K562 (cell line): ENCODE measurements around the gene ZNF554. TPM values are rescaled to one million over a fixed set of nuclear protein-coding genes. Genes with fewer than 3 reads are reported as not detected.
A peak's percentile ranks its signal among the peaks of the same experiment; 100 is the strongest.

Source experiments
- ARHGAP35 ChIP-seq: fragments of 450-650 bp; IDR thresholded peaks from 2 replicates; pipeline ENCODE4 v1.6.1; 2018; ENCODE audit not compliant: partially characterized antibody
- ATF1 ChIP-seq, 2 experiments: fragments of 450-650 bp in 1 of 2; IDR thresholded peaks; 2 replicates each; pipeline ENCODE4 v1.6.1; 2016; ENCODE audit warnings: missing compliant biosample characterization in 1 of 2, missing genetic modification characterization in 1 of 2
- C11orf30 ChIP-seq: fragments of 450-650 bp; IDR thresholded peaks from 2 replicates; pipeline ENCODE4 v1.6.1; 2016; ENCODE audit warnings: low read depth, mild to moderate bottlenecking
- CREBBP ChIP-seq: IDR thresholded peaks from one replicate; pipeline ENCODE4 v1.6.1; 2012; ENCODE audit warnings: low read depth, mild to moderate bottlenecking, control low read depth, inconsistent platforms, low read length
- CREM ChIP-seq: IDR thresholded peaks from 2 replicates; pipeline ENCODE4 v1.6.1; 2014; ENCODE audit warnings: antibody characterized with exemption, low read depth
- DDX20 ChIP-seq: fragments of 450-650 bp; IDR thresholded peaks from 2 replicates; pipeline ENCODE4 v1.6.1; 2016; ENCODE audit warnings: missing genetic modification characterization, low read depth, mild to moderate bottlenecking, missing compliant biosample characterization, moderate library complexity
- EP400 ChIP-seq: fragments of 450-650 bp; IDR thresholded peaks from 2 replicates; pipeline ENCODE4 v1.6.1; 2017; ENCODE audit warnings: antibody characterized with exemption, mild to moderate bottlenecking, moderate library complexity
- FOXA1 ChIP-seq: fragments of 450-650 bp; IDR thresholded peaks from 2 replicates; pipeline ENCODE4 v1.6.1; 2016; ENCODE audit warnings: mild to moderate bottlenecking, borderline replicate concordance
- GATAD2A ChIP-seq: fragments of 450-650 bp; IDR thresholded peaks from 2 replicates; pipeline ENCODE4 v1.6.1; 2017
- HLTF ChIP-seq: fragments of 450-650 bp; IDR thresholded peaks from 2 replicates; pipeline ENCODE4 v1.6.1; 2016
- KDM2B ChIP-seq: fragments of 250-450 bp; sonication (Bioruptor Pico); IDR thresholded peaks from 2 replicates; pipeline ENCODE4 v1.8.0; 2021; ENCODE audit warnings: mild to moderate bottlenecking, moderate library complexity
- KDM5B ChIP-seq: fragments of 200-600 bp; sonication (generic); IDR thresholded peaks from 2 replicates; pipeline ENCODE4 v1.6.1; 2012; ENCODE audit warnings: low read depth, mild to moderate bottlenecking, moderate library complexity, low read length, control low read depth, inconsistent platforms; ENCODE audit not compliant: insufficient replicate concordance
- MEF2D ChIP-seq: conservative IDR thresholded peaks from 2 replicates; pipeline ENCODE4 v1.6.1; 2016; ENCODE audit warnings: low read depth, missing genetic modification characterization, missing compliant biosample characterization
- MTA1 ChIP-seq: fragments of 450-650 bp; IDR thresholded peaks from 2 replicates; pipeline ENCODE4 v1.6.1; 2017; ENCODE audit warnings: borderline replicate concordance
- NONO ChIP-seq, 2 experiments: fragments of 200-400 bp in 1 of 2; fragments of 450-650 bp in 1 of 2; formaldehyde crosslinking in 1 of 2; IDR thresholded peaks; 2 replicates each; pipeline ENCODE4 v1.6.1; 2017; ENCODE audit warnings: low read depth in 2 of 2, mild to moderate bottlenecking in 2 of 2, moderate library complexity in 2 of 2, low read length in 1 of 2
- NR2C1 ChIP-seq, 2 experiments: fragments of 450-650 bp; IDR thresholded peaks; 2 replicates each; pipeline ENCODE4 v1.6.1; 2017; ENCODE audit warnings: mild to moderate bottlenecking in 2 of 2, antibody characterized with exemption in 1 of 2, inconsistent platforms in 1 of 2, missing compliant biosample characterization in 1 of 2, missing genetic modification characterization in 1 of 2
- POLR2AphosphoS5 ChIP-seq: IDR thresholded peaks from 2 replicates; pipeline ENCODE4 v1.6.1; 2011; ENCODE audit warnings: mild to moderate bottlenecking, low read depth, low read length, moderate library complexity; ENCODE audit not compliant: control insufficient read depth, insufficient read depth
- SETDB1 ChIP-seq: IDR thresholded peaks from one replicate; pipeline ENCODE4 v1.6.1; 2012; ENCODE audit warnings: low read length, control low read depth, inconsistent platforms
- SMAD4 ChIP-seq: fragments of 250-450 bp; sonication (Bioruptor Pico); conservative IDR thresholded peaks from 2 replicates; pipeline ENCODE4 v1.8.0; 2021; ENCODE audit warnings: inconsistent platforms, mild to moderate bottlenecking, moderate library complexity
- SMARCE1 ChIP-seq: fragments of 450-650 bp; IDR thresholded peaks from 2 replicates; pipeline ENCODE4 v1.7.1; 2016; ENCODE audit warnings: mild to moderate bottlenecking
- STAG1 ChIP-seq: sonication (generic); formaldehyde crosslinking; IDR thresholded peaks from 2 replicates; pipeline ENCODE4 v1.5.0; 2020; ENCODE audit warnings: missing genetic modification reagents, borderline replicate concordance
- TBL1XR1 ChIP-seq, 2 experiments: IDR thresholded peaks; 2 replicates each; pipeline ENCODE4 v1.6.1; 2012; ENCODE audit warnings: improper control_type of control experiment in 2 of 2, low read length in 2 of 2, mild to moderate bottlenecking in 1 of 2
- TEAD1 ChIP-seq, 2 experiments: fragments of 450-650 bp in 1 of 2; sonication (generic) in 1 of 2; formaldehyde crosslinking; IDR thresholded peaks; 2 replicates each; pipeline versions ENCODE4 v1.4.0 to v1.8.0; 2020 to 2022; ENCODE audit warnings: mild to moderate bottlenecking in 2 of 2, missing genetic modification reagents in 1 of 2
- ZNF121 ChIP-seq: sonication (generic); formaldehyde crosslinking; conservative IDR thresholded peaks from 2 replicates; pipeline ENCODE4 v1.8.0; 2022; ENCODE audit warnings: missing genetic modification reagents
- polyA plus RNA-seq, 8 experiments: library from polyadenylated mRNA; depleted of rRNA in 4 of 8; stranded (reverse) in 5 of 8; unstranded in 3 of 8; fragments of >200 nt; fragmentation: Nextera tagmentation in 2 of 8; fragmentation: Illumina TruSeq in 1 of 8; extraction: Ambion mirVana in 2 of 8; extraction: Trizol in 1 of 8; gene quantifications; 2 replicates each; pipeline versions ENCODE4 v1.2.1 to v1.2.3, GENCODE V29; 2011 to 2014; ENCODE audit warnings: inconsistent platforms in 1 of 8, missing spikeins in 1 of 8
- total RNA-seq, 7 experiments: library from RNA; depleted of rRNA in 6 of 7; stranded (reverse); fragments of >200 nt in 6 of 7; fragmentation: Illumina TruSeq in 2 of 7; extraction: Trizol in 2 of 7; gene quantifications; 2 replicates each; pipeline versions ENCODE4 v1.2.1 to v1.2.3, GENCODE V29; 2011 to 2021; ENCODE audit warnings: low replicate concordance in 1 of 7
- TF ChIP-seq, protein P1 (sequence below): fragments of 250-450 bp; sonication (Bioruptor Pico); IDR thresholded peaks from 2 replicates; pipeline ENCODE4 v1.5.0; 2021
- TF ChIP-seq, protein P2 (sequence below): fragments of 450-650 bp; formaldehyde crosslinking; IDR thresholded peaks from 2 replicates; pipeline ENCODE4 v1.4.0; 2020; ENCODE audit warnings: mild to moderate bottlenecking, moderate library complexity

Gene ZNF554
- total and polyA plus RNA-seq, 9 of the 15 experiments (the other 6 are each of a cell fraction or from before 2014, with no cell fraction given) = 0.07 to 1.8 (median 1.1) TPM

DNA sequence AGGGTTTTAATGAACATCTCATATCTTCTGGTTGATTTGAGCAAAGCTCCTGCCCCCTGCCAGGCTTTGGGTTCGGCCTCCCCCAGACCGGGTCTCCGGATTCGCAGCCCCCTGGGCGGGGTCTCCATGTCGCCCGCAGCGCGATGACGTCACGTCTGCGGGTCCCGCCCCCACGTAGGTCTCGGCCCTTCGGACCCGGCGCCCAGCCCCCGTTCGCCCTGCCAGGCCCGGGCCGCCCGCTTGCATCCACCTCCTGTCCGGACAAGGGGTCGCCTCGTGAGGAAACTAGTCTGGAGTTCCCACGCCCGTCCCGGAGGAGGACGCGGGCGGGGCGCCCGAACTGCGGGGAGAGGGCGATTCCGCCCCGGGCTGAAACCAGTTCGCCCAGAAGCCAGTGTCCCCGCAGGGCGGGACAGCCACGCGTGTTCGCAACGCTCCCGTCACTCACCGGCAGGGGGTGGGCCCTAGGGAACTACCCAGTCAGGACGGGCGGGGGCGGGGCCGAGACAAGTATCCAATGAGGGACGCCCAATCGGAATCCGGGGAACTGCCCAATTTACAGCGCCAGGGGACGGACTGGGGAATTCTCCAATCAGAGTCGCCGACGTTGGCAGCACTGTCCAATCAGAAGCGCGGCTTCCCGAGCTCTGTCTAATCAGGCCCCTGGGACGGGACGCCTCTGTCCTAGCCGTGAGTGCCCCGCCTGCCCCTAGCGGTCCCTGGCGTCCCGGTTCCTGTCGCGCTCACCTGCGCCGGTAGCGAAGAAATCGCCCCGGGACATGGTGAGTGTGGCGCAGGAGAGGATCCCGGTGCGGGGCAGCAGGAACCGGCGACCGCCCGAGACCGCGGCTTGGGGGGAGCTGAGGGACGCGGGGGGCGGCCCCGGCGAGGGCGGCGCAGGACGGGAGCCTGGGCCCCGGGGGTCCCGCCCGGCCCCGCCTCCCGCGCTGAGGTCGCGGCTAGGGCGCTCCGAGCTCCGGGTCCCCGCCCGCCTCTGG is 21.4 kb downstream of the ZNF554 start, which contains the start of gene ZNF555 (continued):
- TF ChIP-seq KDM2B (CRISPR knock-in tag) (peak; percentile 82; the same call in 1 of the 2 replicates), NONO (IDR thresholded peaks at IDR 0.05; ENCODE audit: low read depth in 2 of 2, low read length in 1 of 2) (peak in 1 of 2 experiments; percentile 71; a peak in 1 of 4 replicates), SMAD4 (CRISPR knock-in tag) (peak; percentile 92; the same call in 1 of the 2 replicates), CREBBP (no peak), NR2C1 (IDR thresholded peaks at IDR 0.05) (no peak), NR2C1 (tag; IDR thresholded peaks at IDR 0.05) (0 out of 2 replicates have a peak, but pooled peaks have one; percentile 24), TEAD1 (CRISPR knock-in tag; IDR thresholded peaks at IDR 0.05) (peak in 1 of 2 experiments; percentile 53; a peak in 1 of 4 replicates), MTA1 (peak; percentile 95), ARHGAP35 (no peak), MEF2D (tag) (no peak), EP400 (peak; percentile 83), STAG1 (CRISPR knock-in tag) (peak; percentile 5; the same call in 1 of the 2 replicates), POLR2AphosphoS5 (0 out of 2 replicates have a peak, but pooled peaks have one; percentile 20), FOXA1 (no peak), DDX20 (tag) (no peak), TBL1XR1 (IDR thresholded peaks at IDR 0.05; ENCODE audit: low read length in 2 of 2) (peak in 1 of 2 experiments; percentile 70; a peak in 2 of 4 replicates), SETDB1 (no peak), CREM (peak; percentile 81), ZNF121 (CRISPR knock-in tag) (no peak), SMARCE1 (0 out of 2 replicates have a peak, but pooled peaks have one; percentile 39), ATF1 (CRISPR knock-in tag; IDR thresholded peaks at IDR 0.05) (peak; percentile 54), ATF1 (tag; IDR thresholded peaks at IDR 0.05) (peak; percentile 97), GATAD2A (peak; percentile 100), HLTF (0 out of 2 replicates have a peak, but pooled peaks have one; percentile 46), KDM5B (peak; percentile 55), C11orf30 (peak; percentile 32; the same call in 1 of the 2 replicates)
- TF ChIP-seq, protein P1, sequence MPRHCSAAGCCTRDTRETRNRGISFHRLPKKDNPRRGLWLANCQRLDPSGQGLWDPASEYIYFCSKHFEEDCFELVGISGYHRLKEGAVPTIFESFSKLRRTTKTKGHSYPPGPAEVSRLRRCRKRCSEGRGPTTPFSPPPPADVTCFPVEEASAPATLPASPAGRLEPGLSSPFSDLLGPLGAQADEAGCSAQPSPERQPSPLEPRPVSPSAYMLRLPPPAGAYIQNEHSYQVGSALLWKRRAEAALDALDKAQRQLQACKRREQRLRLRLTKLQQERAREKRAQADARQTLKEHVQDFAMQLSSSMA (CRISPR knock-in tag) = 0 out of 2 replicates have a peak, but pooled peaks have one; percentile 41
- TF ChIP-seq, protein P2, sequence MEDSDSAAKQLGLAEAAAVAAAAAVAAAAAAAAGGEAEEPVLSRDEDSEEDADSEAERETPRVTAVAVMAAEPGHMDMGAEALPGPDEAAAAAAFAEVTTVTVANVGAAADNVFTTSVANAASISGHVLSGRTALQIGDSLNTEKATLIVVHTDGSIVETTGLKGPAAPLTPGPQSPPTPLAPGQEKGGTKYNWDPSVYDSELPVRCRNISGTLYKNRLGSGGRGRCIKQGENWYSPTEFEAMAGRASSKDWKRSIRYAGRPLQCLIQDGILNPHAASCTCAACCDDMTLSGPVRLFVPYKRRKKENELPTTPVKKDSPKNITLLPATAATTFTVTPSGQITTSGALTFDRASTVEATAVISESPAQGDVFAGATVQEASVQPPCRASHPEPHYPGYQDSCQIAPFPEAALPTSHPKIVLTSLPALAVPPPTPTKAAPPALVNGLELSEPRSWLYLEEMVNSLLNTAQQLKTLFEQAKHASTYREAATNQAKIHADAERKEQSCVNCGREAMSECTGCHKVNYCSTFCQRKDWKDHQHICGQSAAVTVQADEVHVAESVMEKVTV (CRISPR knock-in tag) = no peak
